Peyer's patch (tissue), 4 donors: ENCODE measurements around the gene CEP290.

ENCODE experiments used
- CTCF ChIP-seq, 6 experiments: fragments of 450-650 bp in 4 of 6; fragments of 200-600 bp in 2 of 6; sonication (generic) in 1 of 6; IDR thresholded peaks; one replicate each; pipeline ENCODE4 v1.5.1; 2017 to 2019; ENCODE audit warnings: antibody characterized with exemption in 6 of 6, mild to moderate bottlenecking in 3 of 6, moderate library complexity in 1 of 6
- POLR2A ChIP-seq, 2 donors: fragments of 450-650 bp; IDR thresholded peaks; one replicate each; pipeline ENCODE4 v1.5.1; 2017; ENCODE audit warnings: antibody characterized with exemption in 2 of 2, mild to moderate bottlenecking in 2 of 2, moderate library complexity in 2 of 2

DNA sequence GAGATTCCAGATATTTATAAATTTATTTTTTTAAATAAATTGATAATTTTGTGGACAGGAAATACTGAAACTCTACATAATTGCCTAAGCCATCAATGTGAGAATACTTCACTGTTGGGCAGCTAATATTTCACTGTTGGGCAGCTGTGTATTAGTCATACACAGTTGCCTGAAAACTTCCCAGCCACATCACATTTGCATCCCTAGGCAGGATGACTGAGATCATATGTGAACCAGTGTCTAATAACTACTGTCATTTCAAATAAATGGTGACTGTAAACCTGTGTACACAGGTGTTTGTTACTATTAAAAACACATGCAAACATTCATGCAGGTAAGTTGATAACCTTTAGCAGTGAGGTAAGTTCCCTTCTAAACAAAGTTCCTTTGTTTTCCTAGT is 44.1 kb upstream of the CEP290 start:
- TF ChIP-seq CTCF (IDR thresholded peaks at IDR 0.05) (no peak), POLR2A (IDR thresholded peaks at IDR 0.05) (no peak)
